H1 (cell line): ENCODE data around the gene PARD3. TPM values are rescaled to one million over a fixed set of nuclear protein-coding genes. Genes with fewer than 3 reads are reported as not detected.

ENCODE experiments used
- POLR2AphosphoS5 ChIP-seq: IDR thresholded peaks from 2 replicates; pipeline ENCODE4 v1.6.1; 2011; ENCODE audit warnings: low read depth, low read length
- RBBP5 ChIP-seq: IDR thresholded peaks from 2 replicates; pipeline ENCODE4 v1.7.1; 2012; ENCODE audit warnings: low read depth, mild to moderate bottlenecking, inconsistent platforms, low read length, moderate library complexity, borderline replicate concordance
- polyA plus RNA-seq, 7 experiments: library from polyadenylated mRNA; depleted of rRNA in 3 of 7; stranded (reverse) in 5 of 7; unstranded in 2 of 7; fragments of >200 nt in 5 of 7; fragments of 200-250 nt in 2 of 7; gene quantifications; 1 replicate in 5 of 7; 2 replicates in 1 of 7; 4 replicates in 1 of 7; pipeline versions ENCODE4 v1.2.1 to v1.2.3, GENCODE V29; 2011 to 2013; ENCODE audit warnings: missing spikeins in 2 of 7, mixed read lengths in 2 of 7
- total RNA-seq: library from RNA; stranded (reverse); fragmentation: NEBNext Ultra II Directional; extraction: Animal tissue kit (Norgen Biotek cat#: 25700); gene quantifications from 2 replicates; pipeline ENCODE4 v1.2.1, GENCODE V29; 2021

PARD3 gene
- total and polyA plus RNA-seq, 2 of the 8 experiments (the other 6 are each of a cell fraction or from before 2014, with no cell fraction given): 19.7 to 49.1 TPM

GRCh38 chr10:34137201-34137600, 677.9 kb downstream of the PARD3 start (continued):
- TF ChIP-seq RBBP5 (no peak), POLR2AphosphoS5 (no peak)
